H4 (cell line): ENCODE measurements around the gene TCF3. TPM values are rescaled to one million over a fixed set of nuclear protein-coding genes. Genes with fewer than 3 reads are reported as not detected.

Experiments
- DNase-seq: peaks from one replicate; pipeline ENCODE4 v3.0.0-alpha.2; 2015; ENCODE audit warnings: low spot score
- total RNA-seq: library from RNA; depleted of rRNA; stranded (reverse); fragments of >200 nt; shearing (Covaris generic); gene quantifications from 2 replicates; pipeline ENCODE4 v1.2.3, GENCODE V29; 2014

Gene TCF3
- total RNA-seq, 1 experiment from 2014 or later: 37.4 TPM

- DNase-seq: no peak
Measured at GRCh38 chr19:1609680-1610474, 42.5 kb downstream of the TCF3 start.

GRCh38 chr19:1609103-1609396 lies 43.4 kb downstream of the TCF3 start:
- no peak for DNase-seq

GRCh38 chr19:1608359-1609102 lies 43.9 kb downstream of the TCF3 start:
- DNase-seq: no peak

GRCh38 chr19:1606138-1606651 lies 46.2 kb downstream of the TCF3 start:
- no peak for DNase-seq

GRCh38 chr19:1605236-1606137 lies 46.9 kb downstream of the TCF3 start, which contains the start of gene UQCR11:
Gene UQCR11 (minus strand): TSS chr19:1605462. CDS start chr19:1605409, 53 bp downstream.
- DNase-seq: peak; percentile 86

GRCh38 chr19:1602091-1602707 lies 50.2 kb downstream of the TCF3 start:
- no peak for DNase-seq

- DNase-seq: no peak
Measured at GRCh38 chr19:1601613-1602064, 50.8 kb downstream of the TCF3 start.

GRCh38 chr19:1599460-1599846 lies 53.0 kb downstream of the TCF3 start:
- DNase-seq: no peak

- no peak for DNase-seq
Measured at GRCh38 chr19:1598777-1599459, 53.5 kb downstream of the TCF3 start.

GRCh38 chr19:1593501-1593772 lies 59.0 kb downstream of the TCF3 start:
- no peak for DNase-seq

GRCh38 chr19:1592755-1593500 lies 59.5 kb downstream of the TCF3 start, which contains the start of gene MBD3:
Gene MBD3 (minus strand): TSS chr19:1592865. CDS start chr19:1592631, 234 bp downstream.
- peak; percentile 80 for DNase-seq

GRCh38 chr19:1592024-1592754 lies 60.2 kb downstream of the TCF3 start:
- peak; percentile 70 for DNase-seq

GRCh38 chr19:1591421-1592023 lies 60.9 kb downstream of the TCF3 start:
- no peak for DNase-seq

GRCh38 chr19:1590641-1591397 lies 61.6 kb downstream of the TCF3 start:
- DNase-seq: no peak

GRCh38 chr19:1587872-1588271 lies 64.5 kb downstream of the TCF3 start:
- DNase-seq: no peak

GRCh38 chr19:1585243-1585580 lies 67.2 kb downstream of the TCF3 start:
- no peak for DNase-seq

- no peak for DNase-seq
Measured at GRCh38 chr19:1584500-1585242, 67.7 kb downstream of the TCF3 start.

- no peak for DNase-seq
Measured at GRCh38 chr19:1582201-1582600, 70.2 kb downstream of the TCF3 start.
